ENCODE data around the gene POLR2E.
A peak's percentile ranks its signal among the peaks of the same experiment; 100 is the strongest.

The POLR2E gene

DNA sequence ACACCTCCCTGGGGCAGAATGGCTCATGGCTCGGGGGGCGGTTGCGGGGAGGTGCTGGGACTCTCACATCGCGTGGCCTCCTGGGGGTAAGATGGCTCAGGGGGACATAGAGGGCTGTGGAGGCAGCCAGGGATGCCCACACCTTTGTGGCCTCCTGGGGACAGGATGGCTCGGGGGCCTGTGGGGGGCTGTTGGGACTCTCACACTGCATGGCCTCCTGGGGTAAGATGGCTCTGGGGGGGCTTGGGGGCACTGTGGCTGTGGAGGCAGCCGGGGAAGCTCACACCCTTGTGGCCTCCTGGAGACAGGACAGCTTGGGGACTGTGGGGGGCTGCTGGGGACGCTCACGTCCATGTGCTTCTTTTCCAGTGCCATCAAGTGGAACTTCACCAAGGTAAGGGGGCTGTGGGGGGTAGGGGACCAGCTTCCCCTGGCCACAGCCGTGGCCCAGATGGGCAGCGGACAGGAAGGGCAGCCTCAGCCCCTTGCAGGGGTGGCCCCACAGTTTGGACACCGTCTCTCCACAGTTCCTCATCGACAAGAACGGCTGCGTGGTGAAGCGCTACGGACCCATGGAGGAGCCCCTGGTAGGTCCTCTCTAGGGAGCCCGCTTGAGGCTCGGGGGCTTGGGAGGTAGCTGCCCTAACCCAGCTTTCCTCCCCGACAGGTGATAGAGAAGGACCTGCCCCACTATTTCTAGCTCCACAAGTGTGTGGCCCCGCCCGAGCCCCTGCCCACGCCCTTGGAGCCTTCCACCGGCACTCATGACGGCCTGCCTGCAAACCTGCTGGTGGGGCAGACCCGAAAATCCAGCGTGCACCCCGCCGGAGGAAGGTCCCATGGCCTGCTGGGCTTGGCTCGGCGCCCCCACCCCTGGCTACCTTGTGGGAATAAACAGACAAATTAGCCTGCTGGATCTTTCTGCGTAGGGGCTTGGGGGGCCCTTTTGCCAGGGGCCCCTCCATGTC is 11.0 kb upstream of the POLR2E start:
- peak overlapping the region; percentile 77 for H3K4me3 ChIP-seq (ENCODE audit: low read length)
- 0 out of 2 replicates have a peak, but pooled peaks have one; percentile 11 for TF ChIP-seq CTCF (conservative IDR thresholded peaks at IDR 0.05; ENCODE audit: low read length)
- DNase-seq (ENCODE audit: low read depth), result peak; percentile 24

- DNase-seq (ENCODE audit: low read depth), result peak; percentile 46
- peak overlapping the region; percentile 77 for H3K4me3 ChIP-seq (ENCODE audit: low read length)
- TF ChIP-seq CTCF (conservative IDR thresholded peaks at IDR 0.05; ENCODE audit: low read length), result no peak
Measured at GRCh38 chr19:1105008-1105872, 10.1 kb upstream of the POLR2E start.

DNA sequence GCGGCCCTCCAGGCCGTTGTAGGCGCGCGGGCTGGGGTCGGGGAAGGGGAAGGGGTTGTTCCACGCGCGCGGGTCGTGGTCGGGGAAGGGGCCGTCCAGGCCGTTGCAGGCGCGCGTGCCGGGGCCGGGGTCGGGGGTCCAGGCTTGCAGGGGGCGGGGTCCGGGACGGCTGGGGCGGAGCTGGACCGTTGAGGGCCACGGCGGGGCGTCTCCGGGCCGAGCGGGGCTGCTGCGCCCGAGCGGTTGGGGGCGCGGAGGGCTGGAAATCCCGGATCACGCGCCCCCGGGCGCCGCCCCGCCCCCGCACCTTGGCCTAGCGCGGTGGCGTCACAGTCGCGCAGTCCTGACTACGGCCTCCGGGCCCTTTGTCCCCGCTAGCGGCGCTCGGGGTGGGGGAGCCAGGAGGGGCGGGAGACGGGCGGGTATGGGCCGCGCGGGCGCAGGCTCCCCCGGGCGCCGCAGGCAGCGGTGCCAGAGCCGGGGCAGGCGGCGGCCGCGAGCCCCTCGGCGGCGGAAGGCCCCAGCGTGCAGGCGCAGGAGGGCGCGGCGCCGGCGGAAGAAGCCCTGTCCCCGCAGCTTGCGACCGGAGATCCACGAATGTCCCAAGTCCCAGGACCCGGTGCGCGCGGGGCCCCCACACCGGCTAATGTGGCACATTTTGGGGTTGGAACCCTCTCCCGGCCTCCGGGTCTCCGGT is 9.3 kb upstream of the POLR2E start:
- DNase-seq (ENCODE audit: low read depth), result peak; percentile 59
- peak overlapping the region; percentile 77 for H3K4me3 ChIP-seq (ENCODE audit: low read length)

GRCh38 chr19:1103708-1104310 is 8.6 kb upstream of the POLR2E start, which contains the start of gene GPX4:
GPX4 (plus strand) TSS chr19:1103994; CDS start chr19:1104044, 50 bp downstream.
- H3K4me3 ChIP-seq (ENCODE audit: low read length), result peak within 1 kb of the TSS; percentile 77
- DNase-seq (ENCODE audit: low read depth), result peak; percentile 99
- no peak for TF ChIP-seq CTCF (conservative IDR thresholded peaks at IDR 0.05; ENCODE audit: low read length)

More for the DNA sequence above, 9.3 kb upstream of the POLR2E start:
- TF ChIP-seq CTCF (conservative IDR thresholded peaks at IDR 0.05; ENCODE audit: low read length), result no peak

DNA sequence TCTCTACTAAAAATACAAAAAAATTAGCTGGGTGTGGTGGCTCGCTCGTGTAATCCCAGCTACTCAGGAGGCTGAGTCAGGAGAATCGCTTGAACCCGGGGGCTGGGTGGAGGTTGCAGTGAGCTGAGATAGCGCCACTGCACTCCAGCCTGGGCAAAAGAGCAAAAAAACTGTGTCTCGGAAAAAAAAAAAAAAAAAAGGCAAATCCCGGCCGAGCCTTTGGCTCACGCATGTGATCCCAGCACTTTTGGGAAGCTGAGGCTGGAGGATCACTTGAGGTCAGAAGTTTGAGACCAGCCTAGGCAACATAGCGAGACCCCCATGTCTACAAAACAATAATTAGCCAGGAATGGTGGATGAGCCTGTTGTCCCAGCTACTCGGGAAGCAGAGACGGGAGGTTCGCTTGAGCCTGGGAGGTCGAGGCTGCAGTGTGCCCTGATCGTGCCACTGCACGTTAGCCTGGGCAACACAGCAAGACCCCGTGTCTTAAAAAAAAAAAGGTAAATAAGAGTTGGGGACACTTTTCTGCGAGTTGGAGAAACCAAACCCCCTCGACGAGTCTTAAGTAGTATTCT is 8.0 kb upstream of the POLR2E start:
- H3K4me3 ChIP-seq (ENCODE audit: low read length), result peak overlapping the region; percentile 47
- peak; percentile 50 for DNase-seq (ENCODE audit: low read depth)
- TF ChIP-seq CTCF (conservative IDR thresholded peaks at IDR 0.05; ENCODE audit: low read length), result no peak

Data from AG10803 (cell line).